ENCODE measurements around the gene PLOD2.

The PLOD2 gene

DNA sequence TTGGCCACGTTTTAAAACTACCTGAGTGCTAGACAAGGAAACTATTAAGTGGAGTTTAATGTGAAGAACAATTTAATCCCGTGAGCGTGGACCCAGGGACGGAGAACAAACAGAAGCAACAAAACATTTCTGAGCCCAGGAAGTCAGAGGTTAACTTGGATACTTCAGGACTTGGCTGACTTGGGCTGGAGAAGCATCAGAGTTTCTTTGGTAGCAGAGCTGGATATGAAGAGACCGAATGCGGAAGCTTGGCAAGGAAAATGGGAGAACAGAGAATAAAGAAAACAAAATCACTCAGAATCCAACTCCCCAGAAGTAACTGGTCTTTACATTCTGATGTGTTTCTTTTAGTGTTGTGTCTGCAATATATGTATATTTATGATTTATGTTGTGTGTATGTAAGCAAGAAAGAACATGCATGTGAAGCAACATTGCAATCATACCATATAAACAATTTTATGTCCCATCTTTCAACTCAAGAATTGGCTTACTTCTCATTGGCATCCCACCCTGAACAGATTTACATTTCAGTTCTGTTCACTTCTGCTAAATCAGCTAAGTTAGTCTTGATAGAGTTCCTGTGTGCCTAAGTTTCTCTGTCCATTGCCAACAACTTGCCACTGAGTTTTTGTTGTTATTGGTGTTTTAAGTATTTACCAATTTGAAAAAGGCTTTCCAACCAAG lies 17.2 kb upstream of the PLOD2 start:
- TF ChIP-seq, protein P1, sequence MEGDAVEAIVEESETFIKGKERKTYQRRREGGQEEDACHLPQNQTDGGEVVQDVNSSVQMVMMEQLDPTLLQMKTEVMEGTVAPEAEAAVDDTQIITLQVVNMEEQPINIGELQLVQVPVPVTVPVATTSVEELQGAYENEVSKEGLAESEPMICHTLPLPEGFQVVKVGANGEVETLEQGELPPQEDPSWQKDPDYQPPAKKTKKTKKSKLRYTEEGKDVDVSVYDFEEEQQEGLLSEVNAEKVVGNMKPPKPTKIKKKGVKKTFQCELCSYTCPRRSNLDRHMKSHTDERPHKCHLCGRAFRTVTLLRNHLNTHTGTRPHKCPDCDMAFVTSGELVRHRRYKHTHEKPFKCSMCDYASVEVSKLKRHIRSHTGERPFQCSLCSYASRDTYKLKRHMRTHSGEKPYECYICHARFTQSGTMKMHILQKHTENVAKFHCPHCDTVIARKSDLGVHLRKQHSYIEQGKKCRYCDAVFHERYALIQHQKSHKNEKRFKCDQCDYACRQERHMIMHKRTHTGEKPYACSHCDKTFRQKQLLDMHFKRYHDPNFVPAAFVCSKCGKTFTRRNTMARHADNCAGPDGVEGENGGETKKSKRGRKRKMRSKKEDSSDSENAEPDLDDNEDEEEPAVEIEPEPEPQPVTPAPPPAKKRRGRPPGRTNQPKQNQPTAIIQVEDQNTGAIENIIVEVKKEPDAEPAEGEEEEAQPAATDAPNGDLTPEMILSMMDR (IDR thresholded peaks at IDR 0.05; ENCODE audit: low read depth, low read length): no peak
- no peak for DNase-seq (ENCODE audit: extremely low read depth, low read depth)

- no peak for DNase-seq (ENCODE audit: extremely low read depth, low read depth)
- TF ChIP-seq, protein P1 (IDR thresholded peaks at IDR 0.05; ENCODE audit: low read depth, low read length): no peak
These were observed 16.5 kb upstream of the PLOD2 start for GRCh38 chr3:146177519-146177918.

- TF ChIP-seq, protein P1 (IDR thresholded peaks at IDR 0.05; ENCODE audit: low read depth, low read length): no peak
- no peak for DNase-seq (ENCODE audit: extremely low read depth, low read depth)
These were observed 16.1 kb upstream of the PLOD2 start for GRCh38 chr3:146177072-146177471.

DNA sequence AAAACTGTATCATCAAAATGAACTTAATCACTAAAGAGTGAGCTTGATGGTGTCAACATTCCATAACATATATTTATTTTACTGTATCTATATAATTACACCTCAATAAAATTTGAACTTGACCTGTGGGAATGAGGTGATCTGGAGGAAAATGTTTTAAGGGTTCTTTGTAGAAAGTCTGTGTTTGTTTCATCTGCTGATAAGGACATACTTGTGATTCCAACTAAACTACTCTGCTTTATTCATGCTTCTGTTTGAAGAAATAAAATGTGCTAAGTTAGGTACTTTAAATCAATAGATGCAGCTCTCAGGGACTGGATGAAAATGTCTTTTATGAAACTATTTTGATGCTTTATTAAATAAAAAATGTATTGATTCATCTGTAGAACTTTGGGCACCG lies 11.6 kb upstream of the PLOD2 start:
- no peak for DNase-seq (ENCODE audit: extremely low read depth, low read depth)
- TF ChIP-seq, protein P1 (IDR thresholded peaks at IDR 0.05; ENCODE audit: low read depth, low read length): no peak

GRCh38 chr3:146170591-146170990 lies 9.6 kb upstream of the PLOD2 start:
- no peak for DNase-seq (ENCODE audit: extremely low read depth, low read depth)
- TF ChIP-seq, protein P1 (IDR thresholded peaks at IDR 0.05; ENCODE audit: low read depth, low read length): no peak

- TF ChIP-seq, protein P1 (IDR thresholded peaks at IDR 0.05; ENCODE audit: low read depth, low read length): no peak
- no peak for DNase-seq (ENCODE audit: extremely low read depth, low read depth)
These were observed 8.9 kb upstream of the PLOD2 start for GRCh38 chr3:146169891-146170290.

GRCh38 chr3:146166826-146167225 lies 5.8 kb upstream of the PLOD2 start:
- TF ChIP-seq, protein P1 (IDR thresholded peaks at IDR 0.05; ENCODE audit: low read depth, low read length): no peak

More at GRCh38 chr3:146166826-146167225, 5.8 kb upstream of the PLOD2 start:
- no peak for DNase-seq (ENCODE audit: extremely low read depth, low read depth)

All from AG09319 (cell line).